GM12801 (cell line): ENCODE results near the gene MAFF.

ENCODE experiments used
- TF ChIP-seq, protein P1 (sequence below): IDR thresholded peaks from one replicate; pipeline ENCODE4 v1.5.1; 2011; ENCODE audit warnings: control low read depth; ENCODE audit not compliant: insufficient read length; ENCODE audit errors: extremely low read depth

MAFF gene

DNA sequence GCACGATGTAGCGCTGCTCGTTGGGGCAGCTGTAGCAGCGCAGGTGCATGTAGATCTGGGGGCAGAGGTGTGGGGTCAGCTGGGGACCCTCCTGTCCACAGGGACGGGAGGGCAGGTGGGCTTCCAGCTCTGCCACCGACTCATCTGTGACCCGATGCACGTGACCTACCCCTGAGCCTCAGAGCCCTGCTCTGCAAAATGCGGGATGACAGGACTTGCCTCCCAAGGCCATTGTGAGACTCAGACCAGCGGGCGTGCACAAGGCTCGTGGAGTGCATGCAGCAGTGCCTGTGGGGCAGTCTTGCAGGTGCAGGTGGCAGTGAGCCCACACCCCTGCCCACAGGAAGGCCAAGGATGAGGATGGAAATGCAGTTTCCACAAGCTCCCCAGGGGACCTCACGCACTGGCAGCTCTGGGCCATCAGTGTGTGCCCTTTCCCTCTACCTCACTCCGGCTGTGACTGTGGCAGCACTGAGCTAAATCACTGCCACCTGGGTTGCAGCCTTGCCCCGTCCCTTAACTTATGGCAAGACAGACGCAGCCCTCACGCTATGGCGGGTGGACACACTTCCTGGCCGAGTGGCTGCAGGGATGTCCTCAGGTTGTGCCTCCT, 44.4 kb downstream of the MAFF start:
- TF ChIP-seq, protein P1, sequence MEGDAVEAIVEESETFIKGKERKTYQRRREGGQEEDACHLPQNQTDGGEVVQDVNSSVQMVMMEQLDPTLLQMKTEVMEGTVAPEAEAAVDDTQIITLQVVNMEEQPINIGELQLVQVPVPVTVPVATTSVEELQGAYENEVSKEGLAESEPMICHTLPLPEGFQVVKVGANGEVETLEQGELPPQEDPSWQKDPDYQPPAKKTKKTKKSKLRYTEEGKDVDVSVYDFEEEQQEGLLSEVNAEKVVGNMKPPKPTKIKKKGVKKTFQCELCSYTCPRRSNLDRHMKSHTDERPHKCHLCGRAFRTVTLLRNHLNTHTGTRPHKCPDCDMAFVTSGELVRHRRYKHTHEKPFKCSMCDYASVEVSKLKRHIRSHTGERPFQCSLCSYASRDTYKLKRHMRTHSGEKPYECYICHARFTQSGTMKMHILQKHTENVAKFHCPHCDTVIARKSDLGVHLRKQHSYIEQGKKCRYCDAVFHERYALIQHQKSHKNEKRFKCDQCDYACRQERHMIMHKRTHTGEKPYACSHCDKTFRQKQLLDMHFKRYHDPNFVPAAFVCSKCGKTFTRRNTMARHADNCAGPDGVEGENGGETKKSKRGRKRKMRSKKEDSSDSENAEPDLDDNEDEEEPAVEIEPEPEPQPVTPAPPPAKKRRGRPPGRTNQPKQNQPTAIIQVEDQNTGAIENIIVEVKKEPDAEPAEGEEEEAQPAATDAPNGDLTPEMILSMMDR: no peak

DNA sequence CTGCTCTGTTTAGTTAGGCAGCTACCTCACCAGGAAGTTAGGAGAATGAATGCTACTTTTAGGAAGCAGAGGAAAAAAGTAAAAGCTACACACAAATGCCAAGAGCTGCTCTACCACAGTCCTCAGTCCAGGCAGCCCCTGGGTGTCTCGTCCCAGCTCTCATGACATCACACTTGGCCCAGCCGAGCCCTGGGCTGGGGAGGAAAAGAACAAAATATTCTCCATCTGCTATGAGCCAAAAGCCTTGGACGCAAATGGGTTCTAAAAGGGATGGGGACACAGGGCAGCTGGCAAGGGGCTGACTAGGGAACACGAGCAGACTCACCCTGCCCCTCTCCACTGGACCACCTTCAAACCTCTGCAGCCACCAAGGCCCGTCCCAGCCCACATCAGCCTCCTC, 44.9 kb downstream of the MAFF start:
- TF ChIP-seq, protein P1: no peak

DNA sequence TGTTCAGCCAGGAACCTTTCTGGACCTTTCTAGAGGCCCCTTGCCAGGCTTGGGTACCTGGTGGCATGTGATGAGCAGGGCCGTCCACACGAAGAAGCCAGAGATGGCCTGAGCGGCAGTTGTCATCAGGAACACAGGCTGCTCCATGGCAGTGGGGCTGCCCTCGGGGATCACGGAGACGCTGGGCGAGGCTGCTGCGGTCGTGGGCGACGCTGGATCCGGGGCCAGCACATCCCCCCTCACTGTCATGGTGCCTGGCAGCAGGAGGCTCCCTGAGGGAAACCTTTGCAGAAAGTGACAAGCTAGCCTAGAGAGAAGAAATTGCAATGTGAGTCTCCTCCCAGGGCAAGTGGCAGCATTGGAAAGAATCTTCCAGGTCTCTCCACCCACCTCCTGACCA, 45.9 kb downstream of the MAFF start:
- TF ChIP-seq, protein P1: no peak

DNA sequence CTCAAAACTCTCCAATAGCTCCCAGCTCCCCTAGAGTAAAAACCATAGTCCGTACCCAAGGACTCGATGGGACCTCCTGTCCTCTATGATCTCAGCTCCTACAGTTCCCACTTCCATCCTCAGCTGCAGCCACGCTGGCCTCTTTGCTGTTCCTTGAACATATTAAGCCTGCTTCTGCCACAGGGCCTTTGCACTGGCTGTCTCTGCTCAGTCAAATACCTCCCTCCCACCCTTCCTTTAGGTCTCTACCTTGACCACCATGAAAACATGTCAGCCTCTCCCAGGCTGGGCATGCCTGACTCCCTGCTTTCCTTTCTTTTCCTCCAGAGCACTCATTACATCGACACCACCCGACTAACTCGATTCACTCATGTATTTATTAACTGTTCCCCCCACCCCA, 46.5 kb downstream of the MAFF start:
- TF ChIP-seq, protein P1: no peak

DNA sequence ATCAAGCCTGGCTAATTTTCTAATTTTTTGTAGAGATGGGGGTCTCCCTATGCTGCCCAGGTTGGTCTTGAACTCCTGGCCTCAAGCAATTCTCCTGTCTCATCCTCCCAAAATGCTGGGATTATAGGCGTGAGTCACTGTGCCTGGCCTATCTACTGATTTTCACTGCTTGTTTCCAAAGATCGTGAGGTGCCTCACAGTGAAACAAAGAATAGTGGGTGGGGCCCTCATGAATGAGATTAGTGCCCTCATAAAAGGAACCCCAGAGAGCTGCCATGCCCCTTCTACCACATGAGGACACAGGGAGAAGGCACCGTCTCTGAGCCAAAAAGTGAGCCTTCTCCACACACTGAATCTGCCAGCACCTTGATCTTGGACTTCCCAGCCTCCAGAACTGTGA, 47.5 kb downstream of the MAFF start:
- TF ChIP-seq, protein P1: no peak

DNA sequence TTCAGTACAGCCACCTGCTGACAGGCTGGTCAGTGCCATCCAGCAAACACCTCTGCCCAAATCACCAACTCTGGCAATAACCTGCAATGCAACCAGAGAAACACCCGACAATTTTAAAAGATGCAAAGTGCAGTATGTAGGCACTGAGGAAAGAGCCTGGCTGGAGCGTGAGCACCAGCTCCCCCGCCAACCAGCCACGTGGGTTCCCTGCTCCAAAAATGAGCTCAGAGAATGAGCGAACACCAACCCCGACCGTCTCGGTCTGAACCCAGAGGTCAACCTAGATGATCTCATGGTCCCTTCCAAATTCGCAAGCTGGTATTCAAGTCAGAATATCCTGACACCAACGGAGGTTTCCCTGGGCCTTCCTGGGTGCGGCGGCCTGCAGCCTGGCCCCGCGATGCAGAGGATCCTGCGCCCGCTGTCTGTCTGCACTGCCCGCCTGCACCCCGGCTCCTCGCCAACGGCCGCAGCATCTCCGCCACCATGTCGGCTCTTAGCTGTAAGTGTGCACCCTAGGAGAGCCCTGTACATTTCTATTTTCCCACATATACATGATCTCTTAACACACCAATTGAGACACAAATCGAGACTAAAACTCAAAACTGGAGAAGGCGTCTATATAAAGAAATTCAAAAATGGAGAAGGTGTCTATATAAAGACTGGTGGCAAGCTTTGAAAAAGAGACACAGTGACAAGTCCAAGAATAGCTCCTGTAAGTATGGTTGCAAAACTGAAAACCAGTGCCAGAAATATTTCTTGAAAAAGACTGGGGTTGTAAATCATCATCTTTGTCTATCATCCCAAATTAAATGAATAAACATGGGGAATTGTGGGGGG, 48.2 kb downstream of the MAFF start:
- TF ChIP-seq, protein P1: no peak

DNA sequence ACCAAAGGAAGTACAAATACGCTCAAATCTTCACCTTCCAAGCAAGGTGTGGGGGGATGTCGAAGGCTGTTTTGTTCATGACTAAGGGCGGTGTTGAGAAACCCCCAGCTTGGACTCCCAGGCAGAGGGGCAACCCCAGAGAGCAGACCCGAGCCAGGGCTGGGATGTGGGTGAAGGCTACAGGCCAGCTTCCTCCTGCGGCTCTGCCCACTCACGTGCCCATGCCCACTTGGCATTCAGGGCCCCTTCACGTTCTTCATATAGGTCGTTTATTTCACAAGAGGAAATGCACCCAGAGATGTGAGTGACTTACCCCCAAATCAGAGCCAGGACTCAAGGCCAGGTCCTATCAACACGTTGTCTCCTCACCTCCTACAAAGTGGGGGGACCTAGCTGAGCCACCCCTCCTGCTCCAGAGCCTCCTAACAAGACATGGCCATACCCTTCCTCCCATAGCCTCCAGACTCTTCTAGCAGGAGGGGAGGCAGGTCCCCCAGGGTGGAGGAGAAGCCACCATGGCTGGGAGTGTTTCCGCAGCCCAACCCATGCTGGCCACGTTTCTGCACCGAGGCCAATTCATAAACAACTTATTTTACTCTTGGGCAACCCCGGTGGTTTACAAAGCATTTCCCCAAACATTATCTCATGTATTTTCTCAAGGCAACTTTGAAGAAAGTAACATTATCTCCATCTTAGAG, 49.0 kb downstream of the MAFF start:
- TF ChIP-seq, protein P1: no peak
